BLaER1 treated with 17β-estradiol and CSF1 and Interleukin-3, amounts not matched to agents 10 nM and 100 nM (cell line): ENCODE measurements around the gene CFAP61.

Experiments
- H3K27ac ChIP-seq, 11 experiments: shearing (Covaris generic); formaldehyde crosslinking; 2 replicates each; pipeline ENCODE4 v1.8.1; 2022
- H3K27me3 ChIP-seq, 11 experiments: shearing (Covaris generic); formaldehyde crosslinking; 2 replicates each; pipeline ENCODE4 v1.8.1; 2022
- H3K36me3 ChIP-seq, 11 experiments: shearing (Covaris generic); formaldehyde crosslinking; 2 replicates each; pipeline ENCODE4 v1.8.1; 2022
- H3K4me1 ChIP-seq, 10 experiments: shearing (Covaris generic); formaldehyde crosslinking; 2 replicates each; pipeline ENCODE4 v1.8.1; 2022
- H3K4me2 ChIP-seq, 11 experiments: shearing (Covaris generic); formaldehyde crosslinking; 2 replicates each; pipeline ENCODE4 v1.8.1; 2022
- H3K4me3 ChIP-seq, 10 experiments: shearing (Covaris generic); formaldehyde crosslinking; 2 replicates each; pipeline ENCODE4 v1.8.1; 2022
- H3K9ac ChIP-seq, 11 experiments: shearing (Covaris generic); formaldehyde crosslinking; 2 replicates each; pipeline ENCODE4 v1.8.1; 2022
- H3K9me3 ChIP-seq, 11 experiments: shearing (Covaris generic); formaldehyde crosslinking; replicated peaks in 1 of 11; 2 replicates each; pipeline ENCODE4 v1.8.1; 2022
- H4K20me1 ChIP-seq, 11 experiments: shearing (Covaris generic); formaldehyde crosslinking; 2 replicates each; pipeline ENCODE4 v1.8.1; 2022
- Cebpa-rat ChIP-seq, 11 experiments: shearing (Covaris generic); IDR thresholded peaks; 2 replicates each; pipeline ENCODE4 v1.8.1; 2022

CFAP61 gene

GRCh38 chr20:20297181-20297580, 244.8 kb downstream of the CFAP61 start:
- Histone ChIP-seq H3K4me3 (no peak overlapping the region), H4K20me1 (no peaks in the 10 kb centered on the region), H3K9ac (no peak overlapping the region), H3K4me2 (no peak overlapping the region), H3K4me1 (peaks cover 0 to 3% (median 0%) of the 10 kb centered on the region in 10 experiments; a peak in 1 of 20 replicates), H3K27me3 (no peaks in the 10 kb centered on the region), H3K27ac (no peak overlapping the region), H3K36me3 (no peaks in the 10 kb centered on the region), H3K9me3 (peaks cover 0 to 9% (median 0%) of the 10 kb centered on the region in 11 experiments; a peak in 2 of 22 replicates)
- TF ChIP-seq Cebpa-rat (IDR thresholded peaks at IDR 0.05), result no peak

GRCh38 chr20:20297752-20298151, 245.4 kb downstream of the CFAP61 start:
- H3K27ac ChIP-seq, result no peak overlapping the region
- H4K20me1 ChIP-seq, result no peaks in the 10 kb centered on the region
- H3K4me1 ChIP-seq, result peaks cover 0 to 3% (median 0%) of the 10 kb centered on the region in 10 experiments; a peak in 3 of 20 replicates
- no peak overlapping the region for H3K4me2 ChIP-seq
- no peak overlapping the region for H3K9ac ChIP-seq
- H3K27me3 ChIP-seq, result no peaks in the 10 kb centered on the region
- no peak for TF ChIP-seq Cebpa-rat (IDR thresholded peaks at IDR 0.05)
- no peak overlapping the region for H3K4me3 ChIP-seq
- H3K36me3 ChIP-seq, result no peaks in the 10 kb centered on the region
- H3K9me3 ChIP-seq, result peaks cover 0 to 9% (median 0%) of the 10 kb centered on the region in 11 experiments; a peak in 2 of 22 replicates

- no peak overlapping the region for H3K9ac ChIP-seq
- H3K4me1 ChIP-seq, result peaks cover 11 to 18% (median 16%) of the 10 kb centered on the region in 10 experiments
- H3K36me3 ChIP-seq, result no peaks in the 10 kb centered on the region
- H3K27me3 ChIP-seq, result no peaks in the 10 kb centered on the region
- no peak for TF ChIP-seq Cebpa-rat (IDR thresholded peaks at IDR 0.05)
- H3K4me3 ChIP-seq, result no peak overlapping the region
- H3K27ac ChIP-seq, result no peak overlapping the region
- H4K20me1 ChIP-seq, result no peaks in the 10 kb centered on the region
- peaks cover 0 to 9% (median 0%) of the 10 kb centered on the region in 11 experiments; a peak in 2 of 22 replicates for H3K9me3 ChIP-seq
- H3K4me2 ChIP-seq, result no peak overlapping the region
Observed at GRCh38 chr20:20299904-20300303, 247.6 kb downstream of the CFAP61 start.

- no peaks in the 10 kb centered on the region for H3K9me3 ChIP-seq
- peaks cover 11 to 18% (median 16%) of the 10 kb centered on the region in 10 experiments for H3K4me1 ChIP-seq
- H3K27me3 ChIP-seq, result no peaks in the 10 kb centered on the region
- TF ChIP-seq Cebpa-rat (IDR thresholded peaks at IDR 0.05), result no peak
- H3K9ac ChIP-seq, result peak overlapping the region in 6 of 11 experiments; percentile 8 to 44 (median 36); a peak in 8 of 22 replicates
- H4K20me1 ChIP-seq, result no peaks in the 10 kb centered on the region
- H3K27ac ChIP-seq, result peak overlapping the region in 9 of 11 experiments; percentile 2 to 71 (median 50); a peak in 15 of 22 replicates
- peak overlapping the region; percentile 49 to 84 (median 67) for H3K4me2 ChIP-seq
- peak overlapping the region in 4 of 10 experiments; percentile 9 to 41 (median 28); a peak in 4 of 20 replicates for H3K4me3 ChIP-seq
- no peaks in the 10 kb centered on the region for H3K36me3 ChIP-seq
Observed at GRCh38 chr20:20303320-20303719, 251.0 kb downstream of the CFAP61 start.

GRCh38 chr20:20303742-20304141, 251.4 kb downstream of the CFAP61 start:
- Histone ChIP-seq H3K9me3 (no peaks in the 10 kb centered on the region), H3K4me1 (peaks cover 11 to 18% (median 16%) of the 10 kb centered on the region in 10 experiments), H3K9ac (peak overlapping the region in 5 of 11 experiments; percentile 8 to 44 (median 39); a peak in 6 of 22 replicates), H3K27me3 (no peaks in the 10 kb centered on the region), H3K36me3 (no peaks in the 10 kb centered on the region), H4K20me1 (no peaks in the 10 kb centered on the region), H3K27ac (peak overlapping the region in 9 of 11 experiments; percentile 2 to 71 (median 50); a peak in 15 of 22 replicates), H3K4me3 (peak overlapping the region in 4 of 10 experiments; percentile 9 to 41 (median 28); a peak in 4 of 20 replicates), H3K4me2 (peak overlapping the region; percentile 49 to 84 (median 67))
- TF ChIP-seq Cebpa-rat (IDR thresholded peaks at IDR 0.05), result no peak

GRCh38 chr20:20304942-20305341, 252.6 kb downstream of the CFAP61 start:
- H3K27ac ChIP-seq, result peak overlapping the region in 1 of 11 experiments; percentile 3; a peak in 1 of 22 replicates
- H3K9me3 ChIP-seq, result no peaks in the 10 kb centered on the region
- no peak overlapping the region for H3K9ac ChIP-seq
- H3K4me2 ChIP-seq, result no peak overlapping the region; a peak in 1 of 22 replicates
- H3K4me1 ChIP-seq, result peaks cover 11 to 18% (median 16%) of the 10 kb centered on the region in 10 experiments
- H3K27me3 ChIP-seq, result no peaks in the 10 kb centered on the region
- H3K36me3 ChIP-seq, result no peaks in the 10 kb centered on the region
- H4K20me1 ChIP-seq, result no peaks in the 10 kb centered on the region
- no peak overlapping the region for H3K4me3 ChIP-seq
- no peak for TF ChIP-seq Cebpa-rat (IDR thresholded peaks at IDR 0.05)

GRCh38 chr20:20312562-20312961, 260.2 kb downstream of the CFAP61 start:
- TF ChIP-seq Cebpa-rat (IDR thresholded peaks at IDR 0.05), result no peak
- H3K9ac ChIP-seq, result no peak overlapping the region
- no peaks in the 10 kb centered on the region for H3K36me3 ChIP-seq
- no peak overlapping the region for H3K4me2 ChIP-seq
- H3K4me1 ChIP-seq, result peaks cover 9 to 11% (median 9%) of the 10 kb centered on the region in 10 experiments
- H3K9me3 ChIP-seq, result peaks cover 0 to 19% (median 4%) of the 10 kb centered on the region in 11 experiments; a peak in 7 of 22 replicates
- no peaks in the 10 kb centered on the region for H4K20me1 ChIP-seq
- no peak overlapping the region for H3K27ac ChIP-seq
- no peak overlapping the region for H3K4me3 ChIP-seq
- H3K27me3 ChIP-seq, result no peaks in the 10 kb centered on the region

- H3K4me3 ChIP-seq, result no peak overlapping the region
- H4K20me1 ChIP-seq, result no peaks in the 10 kb centered on the region
- H3K27me3 ChIP-seq, result no peaks in the 10 kb centered on the region
- H3K9ac ChIP-seq, result peak overlapping the region in 8 of 11 experiments; percentile 37 to 83 (median 77); a peak in 14 of 22 replicates
- H3K27ac ChIP-seq, result peak overlapping the region in 9 of 11 experiments; percentile 70 to 98 (median 90); a peak in 18 of 22 replicates
- peaks cover 12 to 42% (median 24%) of the 10 kb centered on the region in 11 experiments for H3K9me3 ChIP-seq
- H3K4me1 ChIP-seq, result peaks cover 27 to 35% (median 31%) of the 10 kb centered on the region in 10 experiments
- H3K4me2 ChIP-seq, result peak overlapping the region; percentile 62 to 93 (median 86)
- TF ChIP-seq Cebpa-rat (IDR thresholded peaks at IDR 0.05), result no peak
- H3K36me3 ChIP-seq, result peaks cover 0 to 7% (median 0%) of the 10 kb centered on the region in 11 experiments; a peak in 1 of 22 replicates
Observed at GRCh38 chr20:20317195-20317594, 264.9 kb downstream of the CFAP61 start.

GRCh38 chr20:20317621-20318364, 265.5 kb downstream of the CFAP61 start:
- Histone ChIP-seq H4K20me1 (no peaks in the 10 kb centered on the region), H3K27ac (peak overlapping the region in 10 of 11 experiments; percentile 43 to 98 (median 90); a peak in 18 of 22 replicates), H3K4me1 (peaks cover 27 to 35% (median 31%) of the 10 kb centered on the region in 10 experiments), H3K36me3 (peaks cover 0 to 7% (median 0%) of the 10 kb centered on the region in 11 experiments; a peak in 1 of 22 replicates), H3K4me2 (peak overlapping the region; percentile 62 to 93 (median 86)), H3K4me3 (peak overlapping the region in 4 of 10 experiments; percentile 25 to 42 (median 37); a peak in 5 of 20 replicates), H3K9me3 (peaks cover 12 to 40% (median 25%) of the 10 kb centered on the region in 11 experiments), H3K27me3 (no peaks in the 10 kb centered on the region), H3K9ac (peak overlapping the region in 9 of 11 experiments; percentile 8 to 83 (median 76); a peak in 16 of 22 replicates)
- no peak for TF ChIP-seq Cebpa-rat (IDR thresholded peaks at IDR 0.05)
